Esophagus squamous epithelium (tissue), 5 donors: ENCODE results near the gene VAT1L. TPM values are rescaled to one million over a fixed set of nuclear protein-coding genes. Genes with fewer than 3 reads are reported as not detected.

Source experiments
- DNase-seq: peaks from one replicate; lab custom pipeline; 2025; lab: John Stamatoyannopoulos, UW
- H3K27ac ChIP-seq, 4 donors: fragments of 200-600 bp; sonication (generic); one replicate each; pipeline ENCODE4 v1.5.1; 2016 to 2019; ENCODE audit warnings: mild to moderate bottlenecking in 1 of 4
- H3K27me3 ChIP-seq, 4 donors: fragments of 200-600 bp; sonication (generic); 1 replicate in 3 of 4; 2 replicates in 1 of 4; pipeline versions ENCODE4 v1.5.1 to v1.6.0; 2017 to 2021; ENCODE audit warnings: antibody characterized with exemption in 1 of 4
- H3K36me3 ChIP-seq, 3 donors: fragments of 200-600 bp; sonication (generic); one replicate each; pipeline ENCODE4 v1.5.1; 2016 to 2019
- H3K4me1 ChIP-seq, 3 donors: fragments of 200-600 bp; sonication (generic); one replicate each; pipeline ENCODE4 v1.5.1; 2017 to 2019
- H3K4me3 ChIP-seq, 4 donors: fragments of 200-600 bp; sonication (generic); 1 replicate in 3 of 4; 2 replicates in 1 of 4; pipeline ENCODE4 v1.5.1; 2016 to 2019; ENCODE audit warnings: mild to moderate bottlenecking in 2 of 4, moderate library complexity in 1 of 4
- H3K9me3 ChIP-seq, 3 donors: fragments of 200-600 bp; sonication (generic); one replicate each; pipeline ENCODE4 v1.5.1; 2016 to 2019
- CTCF ChIP-seq, 6 experiments: fragments of 450-650 bp in 4 of 6; fragments of 200-600 bp in 2 of 6; sonication (generic) in 2 of 6; IDR thresholded peaks; one replicate each; pipeline ENCODE4 v1.5.1; 2016 to 2019; ENCODE audit warnings: antibody characterized with exemption in 6 of 6, mild to moderate bottlenecking in 4 of 6, moderate library complexity in 4 of 6
- POLR2A ChIP-seq, 4 donors: fragments of 450-650 bp; IDR thresholded peaks; one replicate each; pipeline ENCODE4 v1.6.1; 2017; ENCODE audit warnings: antibody characterized with exemption in 4 of 4, mild to moderate bottlenecking in 4 of 4, moderate library complexity in 3 of 4
- WGBS, 2 donors: methylation state at CpG; one replicate each; pipeline ENCODE4 v1.1.5; 2018; 5-methylcytosine and 5-hydroxymethylcytosine counted together
- intact Hi-C: fragments of 100-400 bp; cut with DNase I; formaldehyde crosslinking; loops from one replicate; pipeline ENCODE4 v1.15.0; 2022
- total RNA-seq, 4 donors: library from RNA; depleted of rRNA; stranded (reverse); fragments of >200 nt; gene quantifications; one replicate each; pipeline ENCODE4 v1.1.0, GENCODE V29; 2016
- donor health status: DM: yes; HTN: yes; CAD: no.

The VAT1L gene
- total RNA-seq, 4 donors from 2014 or later, result 0.56 TPM; not detected in 3

GRCh38 chr16:77967054-77967904 is 178.9 kb downstream of the VAT1L start:
- no peak for DNase-seq
- H3K27me3 ChIP-seq, result peaks cover 0 to 24% (median 0%) of the 10 kb centered on the region in 4 donors
- intact Hi-C loops, result no loop called here
- no peaks in the 10 kb centered on the region for H3K4me1 ChIP-seq
- H3K27ac ChIP-seq, result no peak overlapping the region
- no peaks in the 10 kb centered on the region for H3K9me3 ChIP-seq
- TF ChIP-seq CTCF (IDR thresholded peaks at IDR 0.05) (no peak), POLR2A (IDR thresholded peaks at IDR 0.05) (no peak)
- WGBS, 2 donors, result 41 to 43% methylated on average over 7 of the region's 7 CpGs
- H3K36me3 ChIP-seq, result no peaks in the 10 kb centered on the region
- no peak overlapping the region for H3K4me3 ChIP-seq

- H3K4me3 ChIP-seq, result no peak overlapping the region
- no peaks in the 10 kb centered on the region for H3K36me3 ChIP-seq
- intact Hi-C loops, result loop anchor here (5.0 kb wide), 1 partner anchor 293 kb away; no protein-coding TSS in a partner anchor
- no peaks in the 10 kb centered on the region for H3K9me3 ChIP-seq
- WGBS, 2 donors, result 66 to 70% methylated on average over 6 of the region's 6 CpGs
- H3K27me3 ChIP-seq, result peaks cover 0 to 14% (median 0%) of the 10 kb centered on the region in 4 donors
- H3K4me1 ChIP-seq, result no peaks in the 10 kb centered on the region
- TF ChIP-seq CTCF (IDR thresholded peaks at IDR 0.05), result no peak
- TF ChIP-seq POLR2A (IDR thresholded peaks at IDR 0.05), result no peak
- no peak overlapping the region for H3K27ac ChIP-seq
- DNase-seq, result no peak
These were observed 181.5 kb downstream of the VAT1L start for GRCh38 chr16:77969861-77970260.

- TF ChIP-seq POLR2A (IDR thresholded peaks at IDR 0.05) (no peak), CTCF (IDR thresholded peaks at IDR 0.05) (no peak)
- intact Hi-C loops, result loop anchor here (5.0 kb wide), 1 partner anchor 293 kb away; no protein-coding TSS in a partner anchor
- Histone ChIP-seq H3K4me1 (no peaks in the 10 kb centered on the region), H3K9me3 (no peaks in the 10 kb centered on the region), H3K27me3 (peaks cover 0 to 13% (median 0%) of the 10 kb centered on the region in 4 donors), H3K27ac (no peak overlapping the region), H3K36me3 (no peaks in the 10 kb centered on the region), H3K4me3 (no peak overlapping the region)
- no peak for DNase-seq
These were observed 182.0 kb downstream of the VAT1L start for GRCh38 chr16:77970371-77970770.

- 28 to 30% methylated on average over 15 to 16 of the region's 16 CpGs for WGBS, 2 donors
- DNase-seq, result no peak
- TF ChIP-seq POLR2A (IDR thresholded peaks at IDR 0.05), result no peak
- TF ChIP-seq CTCF (IDR thresholded peaks at IDR 0.05), result peak; percentile 64 to 81 (median 74)
- intact Hi-C loops, result loop anchor here (5.0 kb wide), 1 partner anchor 294 kb away; no protein-coding TSS in a partner anchor
- H3K9me3 ChIP-seq, result no peaks in the 10 kb centered on the region
- H3K4me3 ChIP-seq, result no peak overlapping the region
- no peaks in the 10 kb centered on the region for H3K4me1 ChIP-seq
- no peak overlapping the region for H3K27ac ChIP-seq
- peaks cover 0 to 9% (median 0%) of the 10 kb centered on the region in 4 donors for H3K27me3 ChIP-seq
- H3K36me3 ChIP-seq, result no peaks in the 10 kb centered on the region
These were observed 183.1 kb downstream of the VAT1L start for GRCh38 chr16:77971306-77972061.

- DNase-seq, result no peak
- Histone ChIP-seq H3K9me3 (no peaks in the 10 kb centered on the region), H3K27ac (no peak overlapping the region), H3K4me1 (no peaks in the 10 kb centered on the region), H3K36me3 (no peaks in the 10 kb centered on the region), H3K27me3 (peaks cover 0 to 8% (median 0%) of the 10 kb centered on the region in 4 donors), H3K4me3 (no peak overlapping the region)
- intact Hi-C loops, result loop anchor here (5.0 kb wide), 1 partner anchor 295 kb away; no protein-coding TSS in a partner anchor
- 40 to 86% methylated on average over 1 of the region's 1 CpG for WGBS, 2 donors
- no peak for TF ChIP-seq POLR2A (IDR thresholded peaks at IDR 0.05)
- no peak for TF ChIP-seq CTCF (IDR thresholded peaks at IDR 0.05)
These were observed 183.7 kb downstream of the VAT1L start for GRCh38 chr16:77972062-77972392.
